ENCODE data around the gene CBLN3. TPM values are rescaled to one million over a fixed set of nuclear protein-coding genes. Genes with fewer than 3 reads are reported as not detected.
A peak's percentile ranks its signal among the peaks of the same experiment; 100 is the strongest.

The CBLN3 gene
- polyA plus RNA-seq, 3 donors = 0.07 to 1.1 TPM; not detected in 1

DNA sequence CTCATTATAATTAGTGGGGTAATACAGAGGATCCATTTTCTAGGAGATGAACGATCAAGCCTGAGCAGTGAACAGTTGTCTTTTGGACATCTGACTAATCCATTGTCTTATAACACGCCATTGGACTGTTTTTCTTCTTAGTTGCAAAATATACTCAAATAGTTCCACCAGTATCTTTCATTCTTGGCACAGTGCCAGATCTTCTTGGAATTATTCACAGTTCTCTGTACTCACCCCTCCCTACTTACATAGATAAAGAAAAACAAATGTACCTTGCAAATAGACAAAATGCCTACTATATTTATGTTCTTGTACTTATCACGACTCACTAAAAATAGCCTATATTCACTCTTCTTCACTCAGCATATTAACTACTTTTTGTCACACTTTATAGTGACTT, 3.8 kb downstream of the CBLN3 start:
- DNase-seq = peak in 1 of 3 donors; percentile 50
- TF ChIP-seq, protein P1, sequence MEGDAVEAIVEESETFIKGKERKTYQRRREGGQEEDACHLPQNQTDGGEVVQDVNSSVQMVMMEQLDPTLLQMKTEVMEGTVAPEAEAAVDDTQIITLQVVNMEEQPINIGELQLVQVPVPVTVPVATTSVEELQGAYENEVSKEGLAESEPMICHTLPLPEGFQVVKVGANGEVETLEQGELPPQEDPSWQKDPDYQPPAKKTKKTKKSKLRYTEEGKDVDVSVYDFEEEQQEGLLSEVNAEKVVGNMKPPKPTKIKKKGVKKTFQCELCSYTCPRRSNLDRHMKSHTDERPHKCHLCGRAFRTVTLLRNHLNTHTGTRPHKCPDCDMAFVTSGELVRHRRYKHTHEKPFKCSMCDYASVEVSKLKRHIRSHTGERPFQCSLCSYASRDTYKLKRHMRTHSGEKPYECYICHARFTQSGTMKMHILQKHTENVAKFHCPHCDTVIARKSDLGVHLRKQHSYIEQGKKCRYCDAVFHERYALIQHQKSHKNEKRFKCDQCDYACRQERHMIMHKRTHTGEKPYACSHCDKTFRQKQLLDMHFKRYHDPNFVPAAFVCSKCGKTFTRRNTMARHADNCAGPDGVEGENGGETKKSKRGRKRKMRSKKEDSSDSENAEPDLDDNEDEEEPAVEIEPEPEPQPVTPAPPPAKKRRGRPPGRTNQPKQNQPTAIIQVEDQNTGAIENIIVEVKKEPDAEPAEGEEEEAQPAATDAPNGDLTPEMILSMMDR (IDR thresholded peaks at IDR 0.05) = no peak
- Histone ChIP-seq H3K27me3 (ENCODE audit: control insufficient read depth in 2 of 2, insufficient read depth in 2 of 2, low read length in 2 of 2) (no peaks in the 10 kb centered on the region), H3K36me3 (replicated peaks in 1 of 2; ENCODE audit: control insufficient read depth in 1 of 2, insufficient read depth in 2 of 2, low read length in 2 of 2) (no peaks in the 10 kb centered on the region), H3K4me1 (ENCODE audit: control insufficient read depth in 1 of 2, insufficient read depth in 2 of 2, low read length in 2 of 2) (peaks cover 18 to 33% of the 10 kb centered on the region in 2 donors), H3K4me2 (replicated peaks; ENCODE audit: extremely low read depth, low read length, poor library complexity, severe bottlenecking) (no peak overlapping the region), H2AFZ (ENCODE audit: insufficient read depth, low read depth, low read length, poor library complexity, severe bottlenecking) (no peak overlapping the region), H3K9me3 (replicated peaks in 1 of 2; ENCODE audit: control insufficient read depth in 1 of 2, insufficient read depth in 1 of 2, low read length in 2 of 2) (no peaks in the 10 kb centered on the region), H4K20me1 (ENCODE audit: insufficient read depth, low read length) (peaks cover 3% of the 10 kb centered on the region), H3K9ac (ENCODE audit: insufficient read depth, low read length, poor library complexity, severe bottlenecking) (no peak overlapping the region), H3K27ac (ENCODE audit: low read depth in 1 of 2, low read length in 2 of 2) (no peak overlapping the region), H3K79me2 (ENCODE audit: insufficient read depth, low read length) (peaks cover 7% of the 10 kb centered on the region), H3K4me3 (replicated peaks in 1 of 3; ENCODE audit: low read depth in 2 of 3, low read length in 3 of 3) (no peak overlapping the region)
- intact Hi-C loops (cut with micrococcal nuclease) = no loop called here
- no peak overlapping the region for H3K27ac Mint-ChIP-seq
- no peak overlapping the region for H3K4me3 Mint-ChIP-seq
- peaks cover 18% of the 10 kb centered on the region for H3K4me1 Mint-ChIP-seq
- peaks cover 5 to 10% (median 9%) of the 10 kb centered on the region in 3 donors for H3K27me3 Mint-ChIP-seq (ENCODE audit: low read depth in 3 of 3)
- H3K36me3 Mint-ChIP-seq = no peaks in the 10 kb centered on the region
- H3K9me3 Mint-ChIP-seq = no peaks in the 10 kb centered on the region
- WGBS (ENCODE audit: insufficient coverage) = 71% methylated on average over 1 of the region's 3 CpGs

DNA sequence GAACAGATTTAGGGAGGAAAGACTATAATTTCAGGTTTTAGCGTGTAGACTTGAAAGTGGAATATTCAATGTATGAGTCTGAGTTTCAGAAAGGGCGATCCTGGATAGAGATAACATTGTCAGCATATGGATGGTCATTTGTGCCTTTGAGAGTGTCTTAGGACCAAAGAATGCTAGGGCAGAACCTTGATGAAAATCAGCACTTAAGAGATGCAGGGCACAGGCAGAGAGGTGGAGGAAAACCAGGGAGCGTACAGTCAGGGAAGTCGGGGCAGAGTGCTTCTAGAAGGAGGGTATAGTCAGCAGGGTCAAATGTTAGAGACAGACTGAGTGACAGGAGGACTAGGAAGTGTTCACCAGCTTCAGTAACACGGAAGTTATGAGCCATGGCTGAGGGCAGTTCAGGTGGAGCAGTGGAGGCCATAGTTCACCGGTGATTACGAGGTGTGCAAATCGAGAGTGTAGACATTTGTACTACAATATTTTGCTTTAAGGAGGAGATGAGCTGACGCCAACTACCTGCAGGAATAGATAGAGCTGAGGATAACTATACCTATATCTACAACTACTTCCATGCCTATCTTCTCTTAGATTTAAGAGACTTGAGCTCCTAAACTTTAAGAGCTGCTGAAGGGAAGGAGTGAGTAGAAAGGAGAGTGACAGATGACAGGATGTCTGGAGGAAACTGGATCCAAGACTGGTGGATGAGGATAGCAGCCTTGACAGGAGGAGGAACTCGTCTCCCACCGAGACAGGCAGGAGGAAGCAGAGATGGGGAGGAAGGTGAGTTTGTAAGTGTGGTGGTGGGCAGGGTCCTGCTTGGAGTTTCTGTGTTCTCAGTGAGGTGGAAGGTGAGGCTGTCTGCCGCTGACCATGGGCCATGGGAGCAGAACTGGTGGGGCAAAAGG, 6.5 kb downstream of the CBLN3 start:
- Histone ChIP-seq H2AFZ (ENCODE audit: insufficient read depth, low read depth, low read length, poor library complexity, severe bottlenecking) (peak overlapping the region; percentile 20), H3K27ac (ENCODE audit: low read depth in 1 of 2, low read length in 2 of 2) (no peak overlapping the region), H3K27me3 (ENCODE audit: control insufficient read depth in 2 of 2, insufficient read depth in 2 of 2, low read length in 2 of 2) (peaks cover 2 to 5% of the 10 kb centered on the region in 2 donors), H3K36me3 (replicated peaks in 1 of 2; ENCODE audit: control insufficient read depth in 1 of 2, insufficient read depth in 2 of 2, low read length in 2 of 2) (no peaks in the 10 kb centered on the region), H3K9me3 (replicated peaks in 1 of 2; ENCODE audit: control insufficient read depth in 1 of 2, insufficient read depth in 1 of 2, low read length in 2 of 2) (no peaks in the 10 kb centered on the region), H3K79me2 (ENCODE audit: insufficient read depth, low read length) (no peaks in the 10 kb centered on the region), H3K4me2 (replicated peaks; ENCODE audit: extremely low read depth, low read length, poor library complexity, severe bottlenecking) (no peak overlapping the region), H3K4me1 (ENCODE audit: control insufficient read depth in 1 of 2, insufficient read depth in 2 of 2, low read length in 2 of 2) (peaks cover 8 to 17% of the 10 kb centered on the region in 2 donors), H3K4me3 (replicated peaks in 1 of 3; ENCODE audit: low read depth in 2 of 3, low read length in 3 of 3) (no peak overlapping the region), H4K20me1 (ENCODE audit: insufficient read depth, low read length) (no peaks in the 10 kb centered on the region), H3K9ac (ENCODE audit: insufficient read depth, low read length, poor library complexity, severe bottlenecking) (no peak overlapping the region)
- H3K27me3 Mint-ChIP-seq (ENCODE audit: low read depth in 3 of 3) = peaks cover 14 to 29% (median 27%) of the 10 kb centered on the region in 3 donors
- no peak overlapping the region for H3K4me3 Mint-ChIP-seq
- no peaks in the 10 kb centered on the region for H3K36me3 Mint-ChIP-seq
- no peak for DNase-seq
- no peaks in the 10 kb centered on the region for H3K9me3 Mint-ChIP-seq
- peaks cover 11% of the 10 kb centered on the region for H3K4me1 Mint-ChIP-seq
- intact Hi-C loops (cut with micrococcal nuclease) = no loop called here
- TF ChIP-seq, protein P1 (IDR thresholded peaks at IDR 0.05) = no peak
- no peak overlapping the region for H3K27ac Mint-ChIP-seq
- WGBS (ENCODE audit: insufficient coverage) = 36% methylated on average over 8 of the region's 12 CpGs
